ENCODE measurements around the gene SLC6A19. TPM values are rescaled to one million over a fixed set of nuclear protein-coding genes. Genes with fewer than 3 reads are reported as not detected.

SLC6A19 gene
- total and polyA plus RNA-seq, 2 donors (not counting 1 experiment from before 2014, with no cell fraction given) = not detected

DNA sequence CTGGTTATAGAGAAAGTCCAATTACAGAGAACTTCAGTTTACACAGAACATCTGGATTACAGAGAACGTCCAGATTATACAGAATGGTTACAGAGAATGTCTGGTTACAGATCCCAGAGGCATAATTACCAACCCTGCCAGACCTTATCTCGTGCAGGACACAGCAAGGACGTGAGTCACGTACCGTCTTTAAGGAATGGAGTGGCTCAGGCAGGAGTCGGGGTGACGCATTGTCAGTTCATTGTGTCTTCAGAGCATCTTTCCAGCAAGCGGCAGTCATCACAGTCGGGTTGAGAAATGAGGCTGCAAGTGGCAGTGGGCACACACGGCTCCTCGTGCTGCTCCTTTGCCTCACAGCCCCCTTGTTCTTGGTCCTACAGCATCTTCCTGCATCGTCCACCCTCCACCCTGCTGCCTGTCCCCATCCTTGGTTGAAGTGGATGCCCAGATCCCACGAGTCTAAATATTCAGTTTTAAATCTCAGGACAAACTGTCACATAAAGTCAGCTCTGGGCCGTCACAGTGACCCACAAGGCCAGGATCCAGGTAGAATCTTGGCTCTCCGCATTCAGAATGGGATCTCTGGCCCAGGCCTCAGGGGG lies 30.0 kb upstream of the SLC6A19 start:
- Histone ChIP-seq H3K27me3 (replicated peaks in 1 of 4; ENCODE audit: control extremely low read depth in 1 of 4, control insufficient read depth in 3 of 4, insufficient read depth in 4 of 4, low read length in 3 of 4) (peaks cover 0 to 10% (median 1%) of the 10 kb centered on the region in 4 experiments), H3K4me3 (ENCODE audit: control extremely low read depth in 1 of 5, extremely low read depth in 1 of 5, insufficient read depth in 1 of 5, low read depth in 2 of 5, low read length in 4 of 5) (no peak overlapping the region), H3K9me3 (ENCODE audit: control extremely low read depth in 1 of 3, control insufficient read depth in 2 of 3, insufficient read depth in 1 of 3, low read length in 2 of 3) (peaks cover 0 to 9% (median 0%) of the 10 kb centered on the region in 3 donors), H3K4me1 (ENCODE audit: control insufficient read depth in 2 of 2, insufficient read depth in 2 of 2, low read length in 2 of 2) (peaks cover 8 to 12% of the 10 kb centered on the region in 2 donors), H2AFZ (ENCODE audit: insufficient read depth, low read depth, low read length, poor library complexity, severe bottlenecking) (no peak overlapping the region), H4K20me1 (ENCODE audit: control insufficient read depth, insufficient read depth, low read length, poor library complexity, severe bottlenecking) (no peaks in the 10 kb centered on the region), H3K79me2 (ENCODE audit: control insufficient read depth, insufficient read depth, low read length) (no peaks in the 10 kb centered on the region), H3K9ac (ENCODE audit: low read length) (no peak overlapping the region), H3K27ac (ENCODE audit: low read length in 2 of 2) (no peak overlapping the region), H3K4me2 (replicated peaks; ENCODE audit: low read depth, low read length, poor library complexity, severe bottlenecking) (no peak overlapping the region), H3K36me3 (replicated peaks in 1 of 2; ENCODE audit: control extremely low read depth in 1 of 2, control insufficient read depth in 1 of 2, extremely low read depth in 1 of 2, insufficient read depth in 2 of 2, low read length in 1 of 2) (no peaks in the 10 kb centered on the region)
- intact Hi-C loops (cut with micrococcal nuclease) = no loop called here
- peaks cover 16% of the 10 kb centered on the region for H3K4me1 Mint-ChIP-seq
- no peaks in the 10 kb centered on the region for H3K9me3 Mint-ChIP-seq (ENCODE audit: insufficient read depth)
- H3K4me3 Mint-ChIP-seq = no peak overlapping the region
- ChIA-PET POLR2A (no interaction called here), CTCF (interaction anchor here (5.4 kb wide), 1 partner anchor 471 kb away, joined by 84 read pairs; no protein-coding TSS in a partner anchor)
- 87% methylated on average over 14 of the region's 15 CpGs for WGBS (ENCODE audit: insufficient coverage)
- TF ChIP-seq EZH2 (IDR thresholded peaks at IDR 0.05; ENCODE audit: borderline replicate concordance, insufficient read depth, low read depth, low read length, poor library complexity, severe bottlenecking) = no peak
- no peak for TF ChIP-seq CTCF (IDR thresholded peaks at IDR 0.05)
- no peak overlapping the region for H3K27ac Mint-ChIP-seq
- peaks cover 7% of the 10 kb centered on the region for H3K27me3 Mint-ChIP-seq
- ATAC-seq (ENCODE audit: low read depth) (no peak), DNase-seq (no peak)

DNA sequence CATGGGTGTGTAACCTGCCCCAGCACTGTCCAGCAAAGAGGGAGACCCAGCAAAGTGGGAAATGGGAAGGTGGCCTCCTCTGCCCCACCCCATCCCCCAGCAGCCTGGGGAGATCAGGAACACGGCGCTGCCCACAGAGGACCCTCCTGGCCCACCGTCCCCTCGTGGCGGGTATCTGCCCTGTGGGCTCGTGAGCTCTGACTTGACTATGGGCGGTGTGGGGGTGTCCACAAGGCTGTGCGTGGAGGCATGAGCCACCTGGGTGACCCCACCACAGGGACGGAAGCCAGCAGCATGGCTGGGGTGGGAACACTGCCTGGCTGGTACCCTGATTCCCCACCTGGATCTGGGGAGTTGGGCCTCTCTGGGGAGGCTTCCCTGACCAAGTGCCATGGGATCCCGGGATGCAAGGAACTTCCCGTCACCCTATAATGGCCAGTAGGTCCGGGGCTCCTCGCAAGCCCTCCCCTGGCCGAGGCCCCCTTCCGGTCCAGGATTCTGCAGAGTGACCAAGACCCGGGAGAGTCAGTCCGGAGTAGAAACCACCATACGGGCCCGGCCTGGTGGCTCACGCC lies 29.3 kb upstream of the SLC6A19 start:
- no peak overlapping the region for H3K4me2 ChIP-seq (replicated peaks; ENCODE audit: low read depth, low read length, poor library complexity, severe bottlenecking)
- intact Hi-C loops (cut with micrococcal nuclease) = no loop called here
- H2AFZ ChIP-seq (ENCODE audit: insufficient read depth, low read depth, low read length, poor library complexity, severe bottlenecking) = no peak overlapping the region
- no peaks in the 10 kb centered on the region for H4K20me1 ChIP-seq (ENCODE audit: control insufficient read depth, insufficient read depth, low read length, poor library complexity, severe bottlenecking)
- H3K9me3 ChIP-seq (ENCODE audit: control extremely low read depth in 1 of 3, control insufficient read depth in 2 of 3, insufficient read depth in 1 of 3, low read length in 2 of 3) = peaks cover 0 to 9% (median 0%) of the 10 kb centered on the region in 3 donors
- Mint-ChIP-seq H3K27ac (no peak overlapping the region), H3K9me3 (ENCODE audit: insufficient read depth) (no peaks in the 10 kb centered on the region), H3K4me1 (peaks cover 13% of the 10 kb centered on the region), H3K27me3 (peaks cover 3% of the 10 kb centered on the region), H3K4me3 (no peak overlapping the region)
- H3K9ac ChIP-seq (ENCODE audit: low read length) = no peak overlapping the region
- ChIA-PET POLR2A (no interaction called here), CTCF (interaction anchor here (1.3 to 5.4 kb wide), 2 partner anchors 250 to 471 kb away, joined by 4 to 84 read pairs; no protein-coding TSS in a partner anchor)
- DNase-seq = no peak
- WGBS (ENCODE audit: insufficient coverage) = 95% methylated on average over 20 of the region's 20 CpGs
- peaks cover 8 to 12% of the 10 kb centered on the region in 2 donors for H3K4me1 ChIP-seq (ENCODE audit: control insufficient read depth in 2 of 2, insufficient read depth in 2 of 2, low read length in 2 of 2)
- H3K4me3 ChIP-seq (ENCODE audit: control extremely low read depth in 1 of 5, extremely low read depth in 1 of 5, insufficient read depth in 1 of 5, low read depth in 2 of 5, low read length in 4 of 5) = no peak overlapping the region
- no peaks in the 10 kb centered on the region for H3K79me2 ChIP-seq (ENCODE audit: control insufficient read depth, insufficient read depth, low read length)
- H3K27me3 ChIP-seq (replicated peaks in 1 of 4; ENCODE audit: control extremely low read depth in 1 of 4, control insufficient read depth in 3 of 4, insufficient read depth in 4 of 4, low read length in 3 of 4) = peaks cover 0 to 10% (median 1%) of the 10 kb centered on the region in 4 experiments
- ATAC-seq (ENCODE audit: low read depth) = no peak
- no peaks in the 10 kb centered on the region for H3K36me3 ChIP-seq (replicated peaks in 1 of 2; ENCODE audit: control extremely low read depth in 1 of 2, control insufficient read depth in 1 of 2, extremely low read depth in 1 of 2, insufficient read depth in 2 of 2, low read length in 1 of 2)
- no peak overlapping the region for H3K27ac ChIP-seq (ENCODE audit: low read length in 2 of 2)
- TF ChIP-seq EZH2 (IDR thresholded peaks at IDR 0.05; ENCODE audit: borderline replicate concordance, insufficient read depth, low read depth, low read length, poor library complexity, severe bottlenecking) = no peak
- TF ChIP-seq CTCF (IDR thresholded peaks at IDR 0.05) = no peak

Data from B cell (primary cell).